ENCODE measurements around the gene ZMIZ1.
A peak's percentile ranks its signal among the peaks of the same experiment; 100 is the strongest.

The ZMIZ1 gene

DNA sequence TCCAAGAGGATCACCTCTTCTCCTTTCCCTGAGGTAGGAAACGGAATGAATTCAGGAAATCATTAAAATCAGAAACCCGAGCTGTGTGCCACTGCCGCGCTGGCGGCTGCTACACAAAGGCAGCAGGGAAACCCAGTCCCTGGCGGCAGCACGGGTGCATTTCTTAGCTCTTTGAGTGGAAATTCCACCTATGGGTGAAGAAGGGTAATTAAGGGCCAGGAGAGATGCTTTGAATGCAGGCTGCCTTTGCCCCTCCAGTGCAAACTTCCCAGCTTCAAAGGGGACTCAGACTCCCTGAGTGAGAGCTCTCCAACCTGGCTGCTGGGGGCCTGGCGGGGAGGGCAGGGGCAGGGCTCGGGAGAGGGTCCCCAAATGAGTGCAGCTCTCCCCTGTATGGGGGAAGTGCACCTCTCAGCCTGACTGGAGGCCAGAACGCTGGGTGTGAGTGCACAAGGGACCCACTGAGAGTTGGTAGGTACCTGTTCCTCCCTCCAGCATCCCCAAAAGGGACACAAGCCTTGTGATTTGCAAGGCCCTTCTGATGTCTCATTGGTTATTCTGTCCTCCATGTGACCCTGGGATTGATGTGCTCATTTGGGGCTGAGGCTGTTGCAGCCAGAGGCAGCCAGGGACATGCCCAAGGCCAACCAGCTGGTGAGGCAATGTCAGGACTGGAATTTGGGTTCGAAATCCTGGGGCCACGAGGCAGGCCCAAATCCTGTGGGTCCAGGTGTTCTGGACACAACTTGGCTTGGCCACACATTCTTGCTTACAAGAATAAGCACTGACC lies 16.3 kb upstream of the ZMIZ1 start:
- DNase-seq (ENCODE audit: low spot score), result peak; percentile 39

DNA sequence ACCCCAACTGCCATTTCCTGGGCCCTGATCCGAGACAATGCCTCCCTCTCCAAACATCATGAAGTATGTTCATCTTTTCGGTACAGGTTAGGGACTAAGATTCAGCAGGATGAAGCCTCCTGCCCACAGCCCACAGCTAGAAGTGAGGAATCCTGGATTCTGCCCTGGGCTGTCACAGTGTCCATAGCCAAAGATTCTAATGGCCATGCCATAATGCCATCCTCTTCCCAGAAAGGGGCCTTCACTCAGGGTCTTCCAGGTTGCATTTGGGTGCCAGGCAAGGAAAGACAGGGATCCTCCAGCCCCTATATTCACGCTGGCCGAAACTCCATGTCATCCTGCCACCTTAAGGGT lies 15.7 kb upstream of the ZMIZ1 start:
- no peak for DNase-seq (ENCODE audit: low spot score)

- DNase-seq (ENCODE audit: low spot score), result no peak
These were observed 15.1 kb upstream of the ZMIZ1 start for GRCh38 chr10:79053481-79054202.

DNA sequence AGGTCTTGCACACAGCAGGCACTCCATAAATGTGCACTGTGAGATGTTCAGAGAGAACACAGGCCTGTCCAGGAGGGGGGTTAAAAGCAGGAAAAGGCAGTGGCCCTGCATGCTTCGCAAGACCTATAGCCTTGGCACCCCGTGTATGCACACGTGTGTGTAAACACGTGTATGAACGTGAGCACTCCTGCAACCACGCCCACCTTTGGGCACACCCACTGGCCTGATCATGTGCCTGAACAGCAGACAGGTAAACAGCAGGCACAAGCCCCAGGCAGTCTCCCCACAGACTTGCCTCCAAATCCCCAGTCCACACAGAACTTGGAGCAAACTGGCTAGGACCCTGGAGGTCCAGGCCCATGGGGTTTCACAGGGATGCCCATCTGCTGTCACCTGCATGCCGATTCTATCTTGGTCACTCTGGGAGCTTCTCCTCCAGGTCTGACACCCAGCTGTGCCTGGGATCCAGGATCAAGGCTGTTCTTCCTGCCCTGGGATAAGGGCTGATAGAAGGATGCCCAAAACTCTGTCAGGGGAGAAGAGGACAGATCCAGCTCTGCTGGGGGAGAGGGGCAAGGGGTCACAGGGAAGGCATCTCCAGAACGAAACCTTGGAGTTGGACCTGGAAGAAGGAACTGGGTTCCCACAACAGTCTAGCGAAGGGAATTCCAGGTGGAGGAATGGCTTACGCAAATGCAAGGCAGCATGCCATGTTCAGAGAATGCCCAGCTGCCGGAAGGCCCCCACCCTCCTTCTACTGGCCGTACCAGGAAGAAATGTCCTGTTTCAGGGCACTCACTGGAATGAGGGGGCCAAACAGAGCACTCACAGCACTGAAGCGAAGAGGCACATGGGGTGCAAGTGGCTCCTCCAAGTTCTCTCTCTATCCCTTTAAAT lies 14.3 kb upstream of the ZMIZ1 start:
- no peak for DNase-seq (ENCODE audit: low spot score)

DNA sequence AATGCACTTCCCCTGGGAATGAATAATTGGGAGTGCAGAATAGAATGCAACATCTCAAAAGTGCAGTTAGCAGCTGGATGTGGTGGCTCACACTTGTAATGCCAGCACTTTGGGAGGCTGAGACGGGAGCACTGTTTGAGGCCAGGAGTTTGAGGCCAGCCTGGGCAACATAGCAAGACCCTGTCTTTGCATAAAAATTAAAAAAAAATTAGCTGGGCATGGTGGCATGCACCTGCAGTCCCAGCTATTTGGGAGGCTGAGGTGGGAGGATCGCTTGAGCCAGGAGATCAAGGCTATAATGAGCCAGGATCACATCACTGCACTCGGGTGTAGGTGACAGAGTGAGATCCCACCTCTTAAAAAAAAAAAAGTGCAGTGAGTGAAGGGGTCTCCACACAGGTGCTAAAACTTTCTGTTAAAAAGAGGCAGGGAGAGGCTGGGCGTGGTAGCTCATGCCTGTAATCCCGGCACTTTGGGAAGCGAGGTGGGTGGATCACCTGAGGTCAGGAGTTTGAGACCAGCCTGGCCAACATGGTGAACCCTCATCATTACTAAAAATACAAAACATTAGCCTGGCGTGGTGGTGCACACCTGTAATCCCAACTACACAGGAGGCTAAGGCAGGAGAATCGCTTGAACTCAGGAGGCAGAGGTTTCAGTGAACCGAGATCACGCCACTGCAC lies 13.5 kb upstream of the ZMIZ1 start:
- no peak for DNase-seq (ENCODE audit: low spot score)

- DNase-seq (ENCODE audit: low spot score), result no peak
These were observed 12.9 kb upstream of the ZMIZ1 start for GRCh38 chr10:79055892-79056291.

DNA sequence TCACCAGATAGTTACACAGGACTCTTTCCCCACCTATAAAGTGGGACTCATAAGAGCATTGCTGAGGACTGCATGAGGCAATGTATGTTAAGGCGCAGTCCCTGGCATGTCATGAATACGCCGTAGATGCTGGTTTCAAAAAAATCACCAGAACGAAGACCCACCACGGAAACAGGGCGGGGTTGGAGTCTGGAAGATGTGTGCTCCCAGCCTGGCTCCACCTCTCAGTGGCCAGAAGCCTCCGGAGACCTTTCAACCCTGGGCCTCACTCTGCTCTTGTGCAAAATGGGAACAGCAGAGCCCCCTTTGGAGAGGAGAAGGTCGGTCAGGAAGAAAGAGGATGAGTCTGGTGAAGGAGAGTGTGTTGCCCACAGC lies 12.4 kb upstream of the ZMIZ1 start:
- no peak for DNase-seq (ENCODE audit: low spot score)

GRCh38 chr10:79056736-79057391 lies 11.9 kb upstream of the ZMIZ1 start:
- no peak for DNase-seq (ENCODE audit: low spot score)

GRCh38 chr10:79057481-79058275 lies 11.1 kb upstream of the ZMIZ1 start:
- no peak for DNase-seq (ENCODE audit: low spot score)

- no peak for DNase-seq (ENCODE audit: low spot score)
These were observed 9.6 kb upstream of the ZMIZ1 start for GRCh38 chr10:79058899-79059841.

DNA sequence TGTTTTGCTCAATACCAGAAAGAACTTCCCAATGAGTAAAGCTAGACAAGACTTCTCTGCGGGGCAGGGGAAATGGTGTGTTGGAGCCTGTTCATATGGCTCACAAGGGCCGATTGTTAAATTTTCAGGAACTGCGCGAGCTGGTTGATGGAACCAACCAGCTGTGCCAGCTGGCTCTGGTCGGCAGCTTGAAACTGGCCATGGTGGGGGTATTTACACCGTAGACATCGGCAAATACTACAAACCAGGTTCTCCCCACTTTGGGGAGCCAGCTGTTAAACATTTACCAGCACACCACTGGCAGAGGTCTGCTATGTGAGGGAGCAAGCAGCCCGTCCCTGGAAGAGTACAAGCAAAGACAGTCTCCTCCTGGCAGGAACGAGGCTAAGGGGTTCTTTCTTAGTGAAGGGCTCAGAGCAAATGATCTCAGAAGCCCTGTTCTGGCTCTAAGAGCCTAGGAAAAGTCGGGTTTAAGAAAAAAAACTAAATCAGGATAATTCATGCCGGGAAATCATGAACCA lies 8.8 kb upstream of the ZMIZ1 start:
- DNase-seq (ENCODE audit: low spot score), result no peak

DNA sequence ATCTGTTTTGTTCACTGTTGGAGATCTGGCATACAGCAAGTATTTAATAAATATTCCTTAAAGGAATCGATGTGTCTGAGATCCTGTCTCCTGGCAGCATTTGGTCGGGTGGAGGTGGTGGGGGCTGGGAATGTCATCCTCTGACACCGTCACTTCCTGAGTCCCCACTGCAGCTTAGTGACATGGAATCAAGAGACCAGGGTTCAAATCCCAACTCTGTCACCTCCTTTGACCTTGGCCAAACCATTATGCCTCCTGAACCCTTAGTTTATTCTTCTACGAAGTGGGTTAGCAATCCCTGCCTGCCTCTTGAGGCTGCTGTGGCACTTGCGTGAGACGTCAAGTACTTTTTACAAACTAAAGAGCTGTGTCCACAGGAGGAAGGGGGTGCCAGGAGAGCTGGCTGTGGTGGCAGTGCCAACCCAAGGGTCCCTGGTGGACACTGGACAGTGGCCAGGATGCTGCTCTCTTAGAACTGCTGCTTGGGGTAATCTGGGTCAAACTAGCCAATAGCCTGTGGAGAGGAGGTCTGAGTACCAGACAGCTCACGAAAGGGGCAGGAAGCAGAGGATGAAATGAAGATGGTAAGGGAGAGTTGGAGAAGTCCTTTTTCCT lies 8.0 kb upstream of the ZMIZ1 start:
- no peak for DNase-seq (ENCODE audit: low spot score)

DNA sequence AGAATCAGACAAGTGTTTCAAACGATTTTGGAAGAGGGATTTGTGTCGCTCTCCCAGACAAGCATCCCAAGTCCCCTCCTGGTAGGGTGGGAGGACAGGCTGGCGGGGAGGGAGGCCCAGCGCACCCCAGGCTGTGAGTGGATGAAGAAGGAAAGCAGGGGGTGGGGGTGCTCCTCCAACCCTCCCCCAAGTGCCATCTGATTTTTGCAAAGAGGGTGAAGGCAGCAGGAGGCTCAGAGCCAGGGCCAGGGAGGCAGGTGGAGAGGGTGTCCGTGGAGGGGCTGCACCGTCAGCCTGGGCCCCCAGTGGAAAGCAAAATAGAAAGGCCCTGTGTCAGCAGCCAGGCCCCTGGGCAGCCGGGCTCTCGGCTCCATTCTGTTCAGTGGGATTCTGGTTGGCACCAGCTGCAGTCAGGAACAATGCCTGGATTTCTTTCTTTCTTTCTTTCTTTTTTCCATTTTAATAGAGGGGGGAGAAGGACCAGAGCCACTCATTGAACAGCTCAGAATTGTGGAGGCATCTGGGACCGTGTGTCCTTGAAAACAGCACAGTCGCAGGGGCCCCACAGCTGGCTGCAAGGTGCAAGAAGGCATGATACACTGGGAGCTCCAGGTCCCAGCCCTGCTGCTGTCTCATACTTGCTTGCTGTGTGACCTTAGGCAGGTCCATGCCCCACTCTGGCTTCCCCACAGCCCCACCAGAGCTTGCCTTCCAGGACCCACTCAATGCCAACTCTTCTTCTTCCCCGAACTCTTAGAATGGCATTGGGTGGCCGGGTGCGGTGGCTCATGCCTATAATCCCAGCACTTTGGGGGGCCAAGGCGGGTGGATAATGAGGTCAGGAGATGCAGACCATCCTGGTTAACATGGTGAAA lies 7.1 kb upstream of the ZMIZ1 start:
- DNase-seq (ENCODE audit: low spot score), result no peak

GRCh38 chr10:79063071-79063491 lies 5.7 kb upstream of the ZMIZ1 start:
- DNase-seq (ENCODE audit: low spot score), result no peak

- DNase-seq (ENCODE audit: low spot score), result no peak
These were observed 4.9 kb upstream of the ZMIZ1 start for GRCh38 chr10:79063661-79064492.

DNA sequence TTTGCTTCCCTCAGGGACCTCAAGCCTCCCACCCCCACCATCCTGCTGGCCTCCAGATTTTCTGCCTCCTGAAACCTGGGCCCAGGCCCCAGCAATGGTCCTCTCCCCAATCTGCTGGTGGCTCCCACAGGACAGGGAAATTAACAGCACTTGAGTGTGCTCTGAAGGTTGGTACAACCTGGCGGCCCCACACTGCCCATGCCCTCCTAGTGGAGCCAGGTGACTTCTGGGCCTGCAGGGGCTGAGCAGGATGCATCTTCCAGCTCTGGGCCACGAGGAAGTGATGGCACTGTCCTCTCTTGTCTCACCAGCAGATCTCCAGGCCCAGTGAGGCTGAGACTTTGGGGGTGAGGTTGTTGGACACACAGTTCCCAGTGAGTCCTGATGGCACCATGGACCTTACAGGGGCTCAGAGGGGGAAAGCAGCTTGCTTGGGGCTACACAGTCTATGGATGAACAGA lies 3.6 kb upstream of the ZMIZ1 start:
- DNase-seq (ENCODE audit: low spot score), result no peak

GRCh38 chr10:79065853-79066252 lies 2.9 kb upstream of the ZMIZ1 start:
- DNase-seq (ENCODE audit: low spot score), result no peak
